MM.1S (cell line): ENCODE data around the gene ZNF566.

Experiments used
- EZH2phosphoT487 ChIP-seq: fragments of 300-600 bp; sonication (generic); IDR thresholded peaks from 2 replicates; pipeline ENCODE4 v1.6.1; 2018; ENCODE audit warnings: antibody characterized with exemption, low read length
- TF ChIP-seq, protein P1 (sequence below): fragments of 300-600 bp; sonication (generic); IDR thresholded peaks from 2 replicates; pipeline ENCODE4 v1.5.1; 2016; ENCODE audit warnings: antibody characterized with exemption, low read length, mixed read lengths

DNA sequence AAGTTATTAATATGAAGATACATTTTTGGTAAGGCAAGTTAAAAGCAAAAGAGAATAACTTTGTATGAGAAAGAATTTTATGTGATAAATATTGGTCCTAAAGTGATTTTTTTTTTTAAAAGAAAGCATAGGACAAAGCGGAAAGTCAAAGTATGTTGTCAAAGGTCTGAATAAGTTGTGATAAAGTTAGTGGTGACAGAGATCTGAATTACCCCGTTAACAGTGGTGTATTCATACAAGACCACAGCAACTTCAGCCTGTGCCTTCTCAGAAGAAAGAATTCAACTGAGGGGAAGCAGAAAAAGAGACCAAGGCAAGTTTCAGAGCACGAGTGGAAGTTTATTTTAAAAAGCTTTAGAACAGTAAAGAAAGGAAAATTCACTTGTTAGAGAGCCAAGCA lies 19.0 kb upstream of the ZNF566 start:
- TF ChIP-seq, protein P1, sequence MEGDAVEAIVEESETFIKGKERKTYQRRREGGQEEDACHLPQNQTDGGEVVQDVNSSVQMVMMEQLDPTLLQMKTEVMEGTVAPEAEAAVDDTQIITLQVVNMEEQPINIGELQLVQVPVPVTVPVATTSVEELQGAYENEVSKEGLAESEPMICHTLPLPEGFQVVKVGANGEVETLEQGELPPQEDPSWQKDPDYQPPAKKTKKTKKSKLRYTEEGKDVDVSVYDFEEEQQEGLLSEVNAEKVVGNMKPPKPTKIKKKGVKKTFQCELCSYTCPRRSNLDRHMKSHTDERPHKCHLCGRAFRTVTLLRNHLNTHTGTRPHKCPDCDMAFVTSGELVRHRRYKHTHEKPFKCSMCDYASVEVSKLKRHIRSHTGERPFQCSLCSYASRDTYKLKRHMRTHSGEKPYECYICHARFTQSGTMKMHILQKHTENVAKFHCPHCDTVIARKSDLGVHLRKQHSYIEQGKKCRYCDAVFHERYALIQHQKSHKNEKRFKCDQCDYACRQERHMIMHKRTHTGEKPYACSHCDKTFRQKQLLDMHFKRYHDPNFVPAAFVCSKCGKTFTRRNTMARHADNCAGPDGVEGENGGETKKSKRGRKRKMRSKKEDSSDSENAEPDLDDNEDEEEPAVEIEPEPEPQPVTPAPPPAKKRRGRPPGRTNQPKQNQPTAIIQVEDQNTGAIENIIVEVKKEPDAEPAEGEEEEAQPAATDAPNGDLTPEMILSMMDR, result no peak
- no peak for TF ChIP-seq EZH2phosphoT487
